ENCODE data around the gene BMP5.

The BMP5 gene

DNA sequence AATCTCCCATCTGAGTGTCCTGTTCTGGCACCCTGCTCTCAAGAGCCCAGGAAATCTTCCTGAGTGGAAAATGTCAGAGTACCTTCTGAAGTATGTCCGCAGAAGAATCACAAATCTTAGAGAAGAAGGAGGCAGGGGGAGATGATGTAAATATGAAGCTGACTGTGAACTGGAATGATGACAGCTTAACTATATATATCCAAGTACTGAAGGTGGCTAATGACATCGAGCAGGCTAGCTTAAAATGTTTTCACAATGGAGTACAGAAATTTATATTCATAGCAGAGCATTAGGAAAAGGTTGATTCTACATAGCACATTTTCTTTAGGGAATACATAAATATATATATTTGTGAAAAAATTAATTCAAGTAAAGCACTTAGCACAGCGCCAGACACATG lies 64.3 kb downstream of the BMP5 start:
- no peak for DNase-seq (ENCODE audit: low spot score)

DNA sequence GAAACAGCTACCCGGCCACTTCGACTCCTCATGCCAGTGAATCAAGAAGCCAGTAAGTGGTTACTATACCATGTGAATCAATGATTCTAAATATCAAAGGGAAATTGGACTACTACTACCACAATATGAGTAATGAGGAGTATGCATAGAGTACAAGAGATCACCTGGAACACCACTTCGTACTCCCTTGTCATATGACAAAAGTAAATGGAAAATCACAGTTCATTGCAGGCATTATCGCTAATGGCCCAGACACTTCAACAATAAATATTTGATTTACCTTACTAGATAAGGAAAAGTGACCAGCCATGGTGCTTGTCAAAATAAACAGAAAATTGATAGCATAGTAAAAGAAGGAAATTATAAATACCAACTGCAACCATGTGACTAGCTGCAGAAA lies 73.1 kb downstream of the BMP5 start:
- no peak for DNase-seq (ENCODE audit: low spot score)

GRCh38 chr6:55798571-55798970 lies 76.8 kb downstream of the BMP5 start:
- no peak for DNase-seq (ENCODE audit: low spot score)

- DNase-seq (ENCODE audit: low spot score): peak; percentile 9
Observed at GRCh38 chr6:55794136-55794812, 81.1 kb downstream of the BMP5 start.

- no peak for DNase-seq (ENCODE audit: low spot score)
Observed at GRCh38 chr6:55785273-55785672, 90.1 kb downstream of the BMP5 start.

DNA sequence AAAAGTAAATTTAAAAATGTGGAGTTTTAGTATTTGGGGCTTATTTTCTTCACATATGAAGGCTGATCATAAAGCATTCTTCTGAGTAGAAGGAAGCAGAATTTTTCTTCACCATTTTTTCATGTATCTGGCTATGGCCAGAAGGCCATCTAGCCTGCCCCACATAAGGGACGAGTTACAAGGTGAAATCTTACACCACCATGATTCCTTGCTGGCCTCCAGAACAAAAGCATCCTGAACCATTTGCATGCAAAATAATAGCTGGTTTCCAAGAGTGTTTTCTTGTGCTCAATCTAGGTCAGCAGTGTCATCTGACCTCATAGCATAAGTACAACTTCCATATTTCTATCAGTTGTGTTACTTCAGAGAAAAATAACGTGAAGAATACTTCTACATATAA lies 93.1 kb downstream of the BMP5 start:
- DNase-seq (ENCODE audit: low spot score): no peak

DNA sequence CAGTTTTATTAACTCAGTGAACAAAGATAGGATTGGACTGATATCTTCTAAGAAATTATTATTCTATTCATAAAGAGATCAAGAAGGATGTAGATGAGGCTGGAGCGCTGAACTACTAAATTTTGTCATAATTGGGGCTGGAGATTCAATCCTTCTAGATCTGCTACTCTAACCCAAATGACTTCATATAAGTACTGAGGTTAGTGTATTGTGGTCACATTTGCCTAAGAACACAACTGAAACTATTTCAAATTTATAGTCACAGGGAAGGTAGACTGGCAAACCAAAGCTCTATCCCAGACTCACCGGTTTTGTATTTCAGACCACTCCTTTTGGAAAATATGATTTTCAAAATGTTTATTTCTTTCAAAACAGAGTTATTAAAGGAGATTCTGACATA lies 96.7 kb downstream of the BMP5 start:
- DNase-seq (ENCODE audit: low spot score): no peak

DNA sequence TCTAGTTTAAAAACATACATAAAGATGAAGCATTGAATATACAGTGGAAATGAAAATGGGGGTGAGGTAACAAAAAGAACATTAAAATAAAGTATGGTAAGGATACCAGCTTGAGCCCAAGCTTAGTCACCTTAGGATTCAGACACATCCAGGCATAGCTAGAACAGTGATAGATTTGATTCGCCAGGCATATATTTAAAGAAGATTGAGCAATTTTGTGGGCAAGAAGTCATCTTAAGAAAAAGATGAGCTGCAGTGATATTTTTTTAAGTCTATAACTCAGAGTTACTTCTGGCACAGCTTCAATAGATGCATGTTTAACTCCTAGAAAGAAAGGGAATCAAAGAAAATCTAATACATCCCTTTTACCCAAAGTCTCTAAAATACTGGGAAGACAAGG lies 97.9 kb downstream of the BMP5 start:
- DNase-seq (ENCODE audit: low spot score): no peak

DNA sequence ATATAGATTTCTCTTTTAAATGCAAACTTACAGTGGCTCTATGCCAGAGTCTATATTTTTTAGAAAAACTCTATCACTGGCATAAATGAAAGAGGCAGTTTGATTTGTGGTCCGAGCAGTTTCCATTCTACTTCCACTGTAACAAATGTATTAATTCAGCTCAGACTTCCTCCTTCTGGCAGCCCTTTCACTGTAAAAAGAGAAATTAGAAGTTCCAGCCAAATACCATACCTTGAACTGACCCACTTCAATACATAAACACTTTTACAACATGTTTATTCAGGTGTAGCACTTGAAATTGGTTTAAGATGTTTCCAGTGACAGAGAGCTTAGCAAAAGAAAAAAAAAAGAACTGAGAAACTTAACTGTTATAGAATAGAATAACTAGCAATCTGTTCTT lies 99.3 kb downstream of the BMP5 start:
- no peak for DNase-seq (ENCODE audit: low spot score)

DNA sequence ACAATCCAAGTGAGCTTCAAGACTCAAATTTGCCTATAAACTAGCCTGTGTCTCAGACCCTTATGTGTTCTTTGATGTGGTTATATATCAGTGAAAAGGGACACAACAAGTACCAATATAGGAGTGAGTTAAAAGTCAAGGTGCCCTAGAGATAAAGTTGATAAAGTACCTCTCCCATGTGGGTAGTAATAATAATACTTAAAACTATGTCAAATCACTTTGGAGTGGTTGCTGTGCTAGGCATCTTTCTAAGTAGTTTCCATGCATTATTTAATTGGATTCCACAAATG lies 100.4 kb downstream of the BMP5 start:
- no peak for DNase-seq (ENCODE audit: low spot score)

- no peak for DNase-seq (ENCODE audit: low spot score)
Observed at GRCh38 chr6:55774286-55775028, 100.9 kb downstream of the BMP5 start.

GRCh38 chr6:55773620-55774216 lies 101.7 kb downstream of the BMP5 start:
- no peak for DNase-seq (ENCODE audit: low spot score)

DNA sequence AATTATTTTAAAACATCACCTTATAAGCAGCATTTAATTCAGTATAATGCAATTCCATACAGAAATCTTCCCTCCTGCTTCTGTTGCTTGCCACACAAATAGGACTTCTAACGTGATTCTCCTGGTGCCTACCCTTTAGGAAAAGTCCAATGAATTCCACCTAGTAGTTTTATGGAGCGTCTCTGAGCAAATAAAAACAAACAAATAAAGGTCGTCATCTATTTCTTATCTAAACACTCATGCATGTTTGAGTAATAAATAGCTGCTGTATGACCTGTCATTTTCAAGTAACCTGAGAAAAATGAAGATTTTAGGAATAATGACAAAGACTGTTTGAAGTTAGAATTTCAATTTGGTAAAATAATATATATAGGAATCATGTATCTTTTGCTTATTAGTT lies 102.7 kb downstream of the BMP5 start:
- no peak for DNase-seq (ENCODE audit: low spot score)

DNA sequence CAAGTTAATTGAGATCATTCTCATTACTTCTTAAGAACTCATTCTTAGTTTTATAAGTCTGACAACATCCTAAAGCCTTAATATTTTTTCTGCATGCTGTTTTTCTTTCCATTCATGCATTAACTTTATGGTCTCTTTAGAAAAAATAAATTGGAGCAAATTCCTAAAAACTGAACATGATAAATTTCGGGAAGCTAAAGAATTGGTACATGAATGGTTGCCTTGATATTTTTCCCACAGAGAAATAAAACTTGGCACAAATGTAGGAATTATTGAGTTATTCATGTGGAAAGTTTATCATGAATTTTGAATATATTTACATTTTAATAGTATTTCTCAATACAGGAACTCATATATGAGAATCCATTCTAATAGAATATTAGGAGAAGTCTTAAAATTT lies 115.9 kb downstream of the BMP5 start:
- DNase-seq (ENCODE audit: low spot score): no peak

DNA sequence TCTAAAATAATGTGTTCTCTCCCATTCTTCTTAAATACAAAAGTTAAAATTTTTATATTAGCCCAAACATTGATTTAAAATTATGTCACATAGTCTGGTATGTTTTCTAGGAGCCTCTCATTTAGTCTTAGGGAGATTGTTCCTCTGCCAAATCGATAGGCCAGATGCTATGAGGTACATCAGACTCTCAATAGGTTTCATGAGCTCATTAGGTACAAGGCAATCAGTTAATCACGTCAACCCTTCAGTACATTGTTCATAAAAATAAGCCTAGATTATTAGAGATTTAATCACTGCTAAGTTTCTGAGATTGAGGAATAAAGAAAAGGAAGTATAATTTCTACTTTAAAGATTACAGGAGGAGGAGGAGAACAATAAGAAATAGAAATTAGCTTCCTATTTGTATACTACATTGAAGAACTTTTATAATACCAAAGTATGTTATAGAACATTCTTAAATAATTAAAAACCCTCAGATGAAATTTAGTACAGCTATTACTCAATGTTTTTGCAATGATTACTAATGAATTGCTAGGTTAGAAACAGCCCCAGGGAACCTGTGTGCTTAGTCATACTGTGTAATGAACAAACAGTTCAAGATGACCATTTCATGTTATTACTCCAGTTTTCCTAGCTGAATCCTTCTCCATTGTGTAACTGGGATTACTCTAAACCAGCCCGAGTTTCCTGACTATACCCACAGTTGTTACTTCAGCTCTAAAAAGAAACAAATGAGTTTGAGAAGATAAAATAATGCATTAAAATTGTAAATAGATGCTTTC lies 117.0 kb downstream of the BMP5 start:
- DNase-seq (ENCODE audit: low spot score): peak; percentile 53

- no peak for DNase-seq (ENCODE audit: low spot score)
Observed at GRCh38 chr6:55756531-55757031, 118.8 kb downstream of the BMP5 start.

- no peak for DNase-seq (ENCODE audit: low spot score)
Observed at GRCh38 chr6:55748880-55749279, 126.5 kb downstream of the BMP5 start.

DNA sequence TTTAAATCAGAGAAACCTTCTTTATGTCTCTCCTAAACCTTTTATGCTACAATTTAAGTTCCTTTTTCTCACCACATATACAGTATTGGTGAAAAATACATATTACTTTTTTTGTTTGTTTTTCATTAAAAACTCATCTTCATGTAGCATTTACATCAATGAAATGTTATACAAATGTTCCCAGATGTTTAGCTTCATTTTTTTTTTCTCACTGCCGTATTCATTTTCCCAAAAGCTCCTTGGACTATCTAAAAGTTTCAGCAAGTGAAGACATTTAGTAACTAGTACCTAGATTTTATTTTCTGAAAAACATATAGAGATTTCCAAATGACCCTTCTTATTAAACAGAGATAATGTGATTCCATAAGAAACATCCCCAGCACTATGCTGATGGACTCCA lies 128.9 kb downstream of the BMP5 start:
- DNase-seq (ENCODE audit: low spot score): no peak

GRCh38 chr6:55734256-55734655 lies 141.1 kb downstream of the BMP5 start:
- no peak for DNase-seq (ENCODE audit: low spot score)

DNA sequence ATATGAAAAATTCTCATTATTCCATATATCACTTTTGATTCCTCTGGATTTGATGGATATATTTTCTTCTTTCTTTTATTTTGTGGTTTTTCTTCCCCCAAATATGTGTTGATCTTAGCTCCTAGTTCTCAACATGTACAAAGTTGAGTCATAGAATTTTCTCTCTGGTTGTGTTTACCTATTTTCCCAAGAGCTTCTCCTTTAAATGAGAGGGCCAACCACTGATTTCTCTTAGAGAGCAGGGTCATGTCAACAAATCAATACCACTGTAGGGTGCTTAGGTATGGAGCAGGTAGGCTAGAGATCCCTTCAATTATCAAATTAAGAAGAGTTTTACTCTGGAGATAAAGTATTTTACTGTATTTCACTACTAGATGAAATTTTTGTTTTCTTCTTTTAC lies 145.7 kb downstream of the BMP5 start:
- no peak for DNase-seq (ENCODE audit: low spot score)

GRCh38 chr6:55726144-55726543 lies 149.2 kb downstream of the BMP5 start:
- DNase-seq (ENCODE audit: low spot score): no peak

GRCh38 chr6:55714831-55715230 lies 160.6 kb downstream of the BMP5 start:
- DNase-seq (ENCODE audit: low spot score): no peak

DNA sequence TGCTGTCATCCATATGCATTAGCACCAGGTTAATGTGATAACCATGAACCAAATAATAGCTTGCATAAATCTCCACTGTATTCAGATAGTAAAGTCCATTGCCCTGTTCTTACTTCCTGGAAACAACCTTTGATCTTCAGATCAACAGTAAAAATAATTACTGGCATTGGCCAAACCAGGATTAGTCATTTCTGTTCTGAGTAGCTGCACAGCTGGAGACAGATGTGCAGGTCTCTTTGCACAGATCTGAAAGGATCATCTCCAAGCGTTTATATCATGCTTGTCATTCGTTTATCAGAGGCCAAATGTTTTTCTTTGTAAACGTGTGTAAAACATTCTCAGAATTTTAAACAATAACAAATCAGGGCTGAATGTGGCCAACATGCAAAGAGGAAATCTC lies 162.0 kb downstream of the BMP5 start:
- no peak for DNase-seq (ENCODE audit: low spot score)

Data from AG20443 (cell line).